IPS DF 4.7 (cell line): Measurements from ENCODE around the gene DNAL1.

Experiments used
- DNase-seq: peaks from one replicate; pipeline ENCODE4 v3.0.0-alpha.2; 2013; ENCODE audit warnings: low spot score; ENCODE audit errors: extremely low read depth

Gene DNAL1

DNA sequence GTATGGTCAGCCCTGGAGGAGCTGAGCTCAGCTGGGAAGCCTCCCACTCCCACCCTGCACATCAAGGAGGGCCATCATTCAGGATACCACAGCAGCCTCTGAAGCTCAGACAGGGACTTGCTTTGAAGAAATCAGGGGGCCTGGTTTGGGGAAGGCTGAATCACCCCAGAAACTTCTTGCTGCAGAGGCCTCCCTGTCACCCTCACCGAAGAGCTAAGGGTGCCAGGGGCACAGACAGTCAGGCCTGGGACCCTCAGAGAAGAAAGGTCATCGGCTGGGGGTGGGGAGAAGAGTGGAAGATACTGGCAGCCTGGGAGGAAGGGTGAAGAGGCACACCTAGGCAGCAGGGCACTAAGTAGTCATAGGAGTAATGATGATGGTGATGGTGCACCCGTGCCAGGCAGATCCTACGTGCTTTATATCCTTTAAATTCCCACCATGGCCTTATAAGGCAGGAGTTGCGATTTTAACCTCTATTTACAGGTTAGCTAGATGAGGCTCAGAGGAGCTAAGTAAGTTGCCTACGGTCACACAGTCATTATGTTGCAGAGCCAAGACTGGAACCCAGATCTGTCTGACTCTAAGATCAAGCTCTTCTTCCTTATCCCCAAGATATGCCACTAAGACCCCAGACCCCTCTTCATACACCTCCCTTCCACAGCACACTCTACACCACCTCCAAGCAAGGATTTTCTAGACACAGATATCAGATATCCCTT, 97.9 kb downstream of the DNAL1 start:
- no peak for DNase-seq

DNA sequence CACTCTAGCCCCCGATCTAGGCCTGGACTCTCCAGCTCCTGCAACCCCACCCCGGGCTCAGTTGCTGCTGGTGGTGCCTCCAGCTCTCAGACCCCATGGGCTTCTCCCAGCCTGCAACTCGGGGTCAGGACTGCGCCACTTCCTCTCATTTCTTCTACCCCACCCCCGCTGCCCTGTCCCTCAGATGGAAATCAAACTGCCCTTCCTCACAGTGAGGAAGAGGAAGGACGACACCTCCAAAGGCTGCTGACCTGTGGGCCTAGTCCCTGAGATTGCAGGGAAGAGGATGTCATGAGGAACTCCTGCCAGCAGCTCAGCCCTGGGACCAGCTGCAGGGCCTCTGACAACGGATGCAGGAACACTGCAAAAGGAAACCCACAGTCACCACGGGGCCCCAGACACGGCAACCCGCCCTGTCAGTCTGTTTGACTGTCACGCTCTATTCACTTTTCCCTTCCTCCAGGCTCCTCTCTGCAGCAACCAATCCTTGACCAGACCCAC, 98.7 kb downstream of the DNAL1 start:
- no peak for DNase-seq

DNA sequence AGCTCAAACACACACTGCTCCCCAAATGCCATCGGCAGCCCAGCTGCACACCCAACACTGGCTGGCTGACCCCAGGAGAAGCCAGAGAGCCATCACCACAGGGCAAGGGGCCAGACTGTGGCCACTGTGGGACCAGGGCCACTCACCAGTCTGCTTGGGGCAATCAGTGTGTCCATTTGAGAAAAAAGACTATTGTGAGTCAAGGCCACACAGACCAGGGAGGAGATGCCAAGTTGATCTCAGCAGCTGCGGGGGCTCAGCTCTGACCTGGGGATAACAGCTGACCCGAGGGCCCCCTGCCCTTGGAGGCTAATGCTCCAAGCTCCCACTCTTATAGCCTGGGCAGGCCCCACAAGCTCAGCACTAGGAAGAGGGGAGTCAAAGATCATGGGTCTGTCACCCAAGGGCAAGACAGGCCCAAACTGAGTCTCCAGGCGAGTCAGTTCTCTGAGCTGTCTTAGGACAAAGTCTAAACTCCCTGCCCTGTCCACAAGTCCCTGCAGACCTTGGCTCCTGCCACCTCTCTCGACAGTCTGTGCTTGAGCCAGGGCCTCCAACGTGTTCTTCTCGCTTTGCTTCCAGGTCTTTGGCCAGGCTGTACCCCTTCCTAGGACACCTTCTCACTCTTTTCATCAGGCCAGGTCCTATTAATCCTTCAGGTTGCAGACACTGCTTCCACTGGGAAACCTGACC, 99.5 kb downstream of the DNAL1 start:
- no peak for DNase-seq

DNA sequence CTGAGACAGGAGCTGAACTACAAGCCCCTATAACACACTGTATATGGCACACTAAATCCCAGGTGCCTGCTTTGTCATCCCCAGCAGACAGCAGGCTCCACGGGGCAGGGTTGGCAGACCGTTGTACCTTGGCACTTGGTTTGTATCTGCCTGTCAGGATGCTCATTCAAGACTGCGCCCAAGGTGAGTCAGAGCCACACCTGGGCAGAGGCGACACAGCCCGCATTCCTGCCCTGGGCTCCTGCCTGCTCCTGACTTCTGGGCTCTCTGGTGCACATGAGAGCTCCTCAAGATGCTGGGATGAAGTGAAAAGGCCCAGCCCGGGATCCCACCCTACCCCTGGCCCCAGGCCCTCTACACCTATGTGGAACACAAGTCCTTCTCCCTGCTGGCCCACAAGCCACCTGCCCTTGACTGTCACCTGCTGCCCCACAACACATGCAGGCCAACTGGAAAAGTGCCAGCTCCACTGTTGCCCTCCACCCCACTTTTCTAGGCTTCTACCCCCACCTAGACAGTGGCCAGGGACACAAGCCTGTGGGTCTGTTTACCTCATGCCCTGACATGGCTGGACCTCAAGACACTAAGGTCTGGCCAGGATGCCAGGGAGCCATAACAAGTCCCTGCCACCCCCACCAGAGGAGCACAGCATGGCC, 100.2 kb downstream of the DNAL1 start:
- no peak for DNase-seq

DNA sequence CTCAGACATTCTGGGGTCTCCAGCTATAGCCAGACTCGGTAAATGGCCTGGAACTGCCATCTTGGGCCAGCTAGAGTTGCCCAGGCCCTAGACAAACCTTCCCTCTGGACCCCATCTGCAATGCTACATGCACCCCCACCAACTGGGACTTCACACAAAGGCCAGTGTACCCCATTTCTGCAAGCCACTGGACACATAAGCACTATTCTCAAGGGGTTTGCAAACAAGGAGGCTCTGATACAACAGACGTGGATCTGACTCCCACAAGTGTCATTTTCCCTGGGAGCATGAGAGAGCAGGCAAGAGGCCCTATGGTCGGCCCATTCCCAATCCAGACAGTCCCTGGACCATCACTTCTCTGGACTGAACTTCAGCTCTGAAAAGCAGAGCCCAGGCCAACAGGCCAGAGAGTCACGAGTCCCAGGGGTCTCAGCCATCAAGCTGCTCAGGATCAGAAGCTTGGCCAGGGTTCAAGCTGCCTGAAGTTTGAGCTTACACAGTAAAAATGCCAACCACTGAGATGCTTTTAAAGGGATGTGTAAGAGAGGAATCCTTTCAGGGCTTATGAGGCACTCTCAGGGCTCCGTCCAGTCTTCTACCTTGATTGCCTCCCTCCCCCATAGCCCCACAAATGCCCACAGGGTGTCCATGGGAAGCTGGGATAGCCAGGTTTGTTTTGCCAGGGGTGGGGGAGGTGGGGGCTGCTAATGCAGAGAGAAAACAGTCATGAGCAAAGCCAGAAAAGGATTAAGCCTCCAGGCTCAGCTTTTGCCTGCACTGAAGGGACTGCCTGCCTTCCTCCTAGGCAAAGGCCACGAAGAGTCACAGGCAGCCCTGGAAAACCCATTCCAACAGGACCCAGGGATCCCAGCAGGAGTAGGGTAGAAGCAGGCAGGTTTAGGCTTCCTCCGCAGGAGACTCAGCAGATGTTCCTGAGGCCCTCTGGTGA, 101.1 kb downstream of the DNAL1 start:
- no peak for DNase-seq

DNA sequence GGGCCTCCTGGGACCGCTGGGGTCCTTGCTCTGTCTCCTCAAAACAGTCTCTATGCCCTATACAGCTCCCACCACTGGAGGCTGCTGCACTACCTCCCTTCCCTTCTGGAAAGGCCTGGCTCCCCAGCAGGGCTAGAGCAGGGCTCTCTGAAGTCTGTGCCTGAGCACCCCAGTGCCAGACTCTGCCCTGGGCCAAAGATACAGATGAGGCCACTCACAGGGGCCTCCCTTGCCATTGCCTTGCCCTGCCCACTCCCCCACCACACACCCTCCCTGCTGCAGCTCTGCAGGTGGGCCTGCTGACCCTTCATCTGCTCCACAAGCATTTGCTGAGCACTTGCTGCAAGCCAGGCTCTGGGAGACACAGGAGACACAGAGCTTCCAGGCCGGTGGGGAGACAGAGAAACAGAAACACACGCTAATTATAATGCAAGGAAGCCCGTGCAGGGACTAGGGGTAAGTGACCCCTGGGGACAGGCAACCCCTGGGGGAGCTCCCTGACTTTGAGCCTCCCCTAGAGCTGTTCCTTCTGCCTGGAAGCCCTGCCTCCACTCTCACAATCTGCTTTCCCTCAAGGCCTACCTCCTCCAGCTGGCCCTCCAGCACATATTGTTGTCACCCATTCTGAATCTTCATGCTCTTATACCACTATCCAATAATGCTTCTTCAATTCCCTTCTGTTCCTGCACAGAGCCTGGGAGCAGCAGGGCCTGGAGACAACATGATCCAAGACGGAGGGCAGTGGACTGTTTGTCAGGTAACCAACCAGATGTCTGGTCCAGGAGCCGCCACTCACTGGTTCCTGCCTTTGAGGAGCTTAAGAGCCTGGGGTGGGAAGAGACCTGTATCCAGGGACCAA, 102.0 kb downstream of the DNAL1 start:
- no peak for DNase-seq

DNA sequence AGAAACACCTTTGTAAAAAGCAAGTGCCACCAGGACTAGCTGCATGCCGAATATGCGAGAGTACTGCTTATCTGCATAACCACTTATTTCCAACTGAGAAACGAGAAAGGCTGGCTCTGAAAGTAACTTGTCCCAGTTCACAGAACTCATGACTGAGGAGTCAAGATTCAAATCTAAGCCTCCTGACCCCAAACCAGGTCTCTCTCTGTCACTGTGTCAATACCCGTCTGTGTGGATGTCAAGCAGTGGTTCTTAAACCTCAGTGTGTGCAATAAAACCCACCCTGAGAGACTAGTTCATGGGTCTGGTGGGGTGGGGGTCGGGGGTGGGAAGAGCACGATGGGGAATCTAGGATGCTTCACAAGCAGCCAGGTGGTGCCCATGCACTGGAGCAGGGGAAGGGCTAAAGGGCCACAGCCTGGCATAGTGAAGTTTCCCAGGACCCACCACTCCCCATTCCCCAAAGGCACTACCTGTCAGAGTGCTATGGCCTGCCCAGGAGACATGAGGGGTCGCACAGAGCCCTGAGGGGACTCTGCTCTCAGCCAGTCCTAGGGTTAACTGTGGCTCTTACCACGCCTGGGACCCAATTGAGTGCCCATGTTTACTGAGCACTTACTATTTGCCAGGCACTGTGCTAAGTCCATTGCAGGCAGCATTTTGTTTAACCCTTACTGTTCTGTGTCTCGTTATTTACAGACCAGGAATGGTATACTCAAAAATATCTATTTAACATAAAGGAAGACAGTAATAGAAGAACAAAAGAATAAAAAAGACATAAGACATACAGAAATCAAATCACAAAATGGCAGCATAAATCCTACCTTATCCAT, 102.8 kb downstream of the DNAL1 start:
- no peak for DNase-seq

DNA sequence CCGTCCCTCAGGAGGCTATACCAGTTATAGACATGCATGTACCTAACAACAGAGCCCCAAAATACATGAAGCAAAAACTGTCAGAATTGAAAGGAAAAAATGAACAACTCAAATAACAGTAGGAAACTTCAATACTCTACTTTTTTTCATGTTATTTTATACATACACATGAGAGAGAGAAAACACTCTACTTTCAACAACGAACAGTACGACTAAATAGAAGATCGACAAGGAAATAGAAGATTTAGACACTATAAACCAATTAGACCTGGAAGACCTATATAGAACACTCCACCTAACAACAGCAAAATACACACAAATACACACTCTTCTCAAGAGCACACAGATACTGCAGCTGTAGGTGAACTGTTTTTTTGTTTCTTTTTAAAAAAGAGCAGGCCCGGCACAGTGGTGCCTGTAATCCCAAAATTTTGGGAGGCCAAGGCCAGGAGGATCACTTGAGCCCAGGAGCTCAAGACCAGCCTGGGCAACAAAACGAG, 104.1 kb downstream of the DNAL1 start:
- DNase-seq, result no peak

DNA sequence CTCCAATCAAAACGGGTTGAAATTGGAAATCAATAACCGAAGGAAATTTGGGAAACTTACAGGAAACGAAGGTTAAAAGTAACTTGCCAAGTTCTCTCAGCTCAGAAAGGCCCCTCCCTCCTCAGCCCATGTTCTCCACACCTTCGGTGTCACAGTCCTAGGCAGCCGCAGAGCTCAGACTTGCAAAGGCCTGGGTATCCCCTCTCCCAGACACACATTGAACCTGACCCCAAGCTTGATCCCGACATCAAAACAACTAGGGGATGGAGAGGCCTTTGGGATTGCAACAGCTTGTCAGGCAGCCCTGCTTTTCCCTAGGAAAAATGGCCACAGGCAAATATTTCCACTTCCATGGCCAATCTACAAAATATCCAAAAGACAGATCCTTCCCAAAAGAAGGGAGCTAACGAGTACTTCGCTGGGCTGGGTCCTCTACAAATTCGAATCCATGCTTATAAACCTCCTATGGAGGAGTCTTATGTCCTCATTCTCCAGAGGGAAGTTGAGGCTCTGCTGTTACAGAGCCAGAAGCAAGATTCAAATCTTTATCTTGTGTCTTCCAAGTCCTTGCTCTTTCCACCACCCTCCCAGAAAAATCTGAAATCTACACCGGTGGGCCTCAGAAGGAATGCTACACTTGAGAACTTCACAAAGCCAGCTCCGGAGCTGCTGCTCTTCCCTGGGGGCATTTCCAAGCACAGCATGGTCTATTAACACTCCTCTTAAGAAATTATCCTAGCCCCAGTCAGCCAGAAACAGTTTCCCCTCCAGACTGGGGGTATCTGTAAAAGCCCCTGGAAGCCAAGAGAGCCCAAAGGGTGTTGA, 105.1 kb downstream of the DNAL1 start:
- DNase-seq, result no peak

DNA sequence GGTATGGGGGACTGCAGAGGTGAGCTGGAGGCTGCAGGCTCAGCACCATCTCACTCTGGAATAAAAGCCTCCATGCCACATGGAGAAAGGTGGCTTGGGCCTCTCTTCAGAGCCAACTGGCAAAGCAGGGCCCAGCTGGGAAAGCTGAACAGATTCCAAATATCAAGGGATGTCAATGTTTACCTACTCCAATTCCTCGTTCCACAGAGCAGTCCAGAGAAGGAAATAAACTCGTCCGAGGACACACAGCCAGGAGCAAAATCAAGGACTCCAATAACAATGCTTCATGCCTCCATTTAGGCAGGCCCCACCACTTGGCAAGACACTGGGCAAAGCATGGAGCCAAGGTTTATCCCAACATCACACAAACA, 105.7 kb downstream of the DNAL1 start:
- DNase-seq, result no peak

DNA sequence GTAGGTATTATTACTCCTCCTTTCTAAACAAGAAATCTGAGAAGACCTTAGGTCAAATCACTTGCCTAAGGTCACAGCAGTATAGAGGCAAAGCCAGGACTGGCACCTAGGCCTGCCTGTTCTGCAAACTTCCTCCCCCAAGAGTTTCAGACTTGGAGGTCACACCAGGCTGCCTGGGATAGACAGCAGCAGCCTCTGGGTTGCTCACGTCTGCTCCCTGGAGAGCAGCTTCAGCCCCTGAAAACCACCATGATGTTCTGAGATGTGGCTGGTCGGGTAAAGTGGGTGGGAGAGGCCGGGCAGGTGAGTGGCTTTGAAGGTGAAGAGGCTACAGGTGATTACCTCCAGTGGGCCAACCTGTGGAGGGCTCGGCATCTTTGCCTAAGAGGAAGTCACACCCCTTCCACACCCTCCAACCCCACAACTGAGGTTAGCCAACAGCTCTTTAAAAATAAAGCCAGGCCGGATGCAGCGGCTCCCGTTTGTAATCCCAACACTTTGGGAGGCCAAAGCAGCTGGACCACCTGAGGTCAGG, 106.4 kb downstream of the DNAL1 start:
- no peak for DNase-seq

DNA sequence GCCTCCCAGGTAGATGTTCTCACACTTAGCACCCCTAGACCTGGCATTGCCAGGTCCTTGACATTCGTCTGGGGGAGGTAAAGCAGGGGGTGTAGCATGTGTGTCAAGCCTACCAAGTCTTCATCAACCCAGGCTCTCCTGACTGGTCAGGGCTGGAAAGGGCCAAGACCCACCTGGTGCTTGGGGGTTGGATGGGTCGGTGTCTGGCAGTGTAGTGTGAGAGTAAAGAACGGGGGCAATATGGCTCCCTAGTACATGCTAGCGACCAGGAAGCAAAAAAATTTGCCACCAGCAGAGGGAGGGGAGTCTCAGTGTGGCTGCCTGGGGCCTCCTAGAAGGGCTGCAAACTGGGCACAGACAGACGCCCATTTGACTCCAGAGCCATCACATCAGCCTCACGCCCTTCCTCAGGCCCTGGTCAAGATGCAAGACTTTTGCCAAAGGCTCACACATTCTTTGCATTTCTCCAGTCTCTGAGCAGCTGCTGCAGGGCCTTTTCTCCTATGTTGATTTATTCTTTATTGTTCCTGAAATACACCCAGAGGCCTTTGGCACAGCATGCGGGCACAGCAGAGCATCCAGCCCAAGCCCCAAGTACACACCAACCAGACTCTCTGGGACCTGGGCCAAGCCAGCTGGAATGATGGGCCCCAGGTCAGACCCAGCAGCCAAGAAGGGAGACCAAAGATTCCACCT, 107.7 kb downstream of the DNAL1 start:
- DNase-seq, result no peak
